Vagina (tissue), 2 donors: ENCODE measurements around the gene CRABP1.

Source experiments
- CTCF ChIP-seq, 3 experiments: fragments of 450-650 bp in 2 of 3; fragments of 200-600 bp in 1 of 3; sonication (generic) in 1 of 3; IDR thresholded peaks; one replicate each; pipeline ENCODE4 v1.5.1; 2017 to 2019; ENCODE audit warnings: antibody characterized with exemption in 3 of 3, mild to moderate bottlenecking in 2 of 3, moderate library complexity in 2 of 3
- POLR2A ChIP-seq, 2 donors: fragments of 450-650 bp; IDR thresholded peaks; one replicate each; pipeline ENCODE4 v1.6.1; 2017; ENCODE audit warnings: antibody characterized with exemption in 2 of 2, mild to moderate bottlenecking in 2 of 2, moderate library complexity in 2 of 2

GRCh38 chr15:78302579-78303312, 37.4 kb upstream of the CRABP1 start:
- no peak for TF ChIP-seq CTCF (IDR thresholded peaks at IDR 0.05)
- TF ChIP-seq POLR2A (IDR thresholded peaks at IDR 0.05) = no peak
